Progenitor cell of endocrine pancreas (in vitro differentiated cells): ENCODE measurements around the gene UPK1A. TPM values are rescaled to one million over a fixed set of nuclear protein-coding genes. Genes with fewer than 3 reads are reported as not detected.
A peak's percentile ranks its signal among the peaks of the same experiment; 100 is the strongest.
"Not testable (repeated sequence)": the region's sequence is repeated elsewhere in the genome, so short reads cannot be mapped to it uniquely, and the experiment has no call there.

Experiments
- DNase-seq: peaks from one replicate; pipeline ENCODE4 v3.0.0; 2021; ENCODE audit warnings: low spot score; ENCODE audit not compliant: unreplicated experiment
- H3K27ac Mint-ChIP-seq: 2 replicates; pipeline ENCODE4 v1.8.0; 2021; ENCODE audit warnings: mild to moderate bottlenecking, moderate library complexity, mixed read lengths
- H3K27me3 Mint-ChIP-seq: 2 replicates; pipeline ENCODE4 v1.8.0; 2021; ENCODE audit warnings: mixed read lengths
- H3K36me3 Mint-ChIP-seq: 2 replicates; pipeline ENCODE4 v1.8.0; 2022; ENCODE audit warnings: mixed read lengths; ENCODE audit not compliant: insufficient read depth
- H3K4me1 Mint-ChIP-seq: 2 replicates; pipeline ENCODE4 v1.8.0; 2021; ENCODE audit warnings: low read depth, mixed read lengths
- H3K4me3 Mint-ChIP-seq: 2 replicates; pipeline ENCODE4 v1.8.0; 2021; ENCODE audit warnings: low read depth, mild to moderate bottlenecking, moderate library complexity, mixed read lengths
- H3K9me3 Mint-ChIP-seq: 2 replicates; pipeline ENCODE4 v1.8.0; 2021; ENCODE audit warnings: low read depth, mixed read lengths
- CTCF ChIP-seq: fragments of 200-600 bp; sonication (generic); IDR thresholded peaks from one replicate; pipeline ENCODE4 v1.5.0; 2021; ENCODE audit warnings: antibody characterized with exemption, mild to moderate bottlenecking; ENCODE audit not compliant: unreplicated experiment
- total RNA-seq: library from RNA; stranded (reverse); gene quantifications from 2 replicates; pipeline ENCODE4 v1.2.1, GENCODE V29; 2021

The UPK1A gene
- total RNA-seq, 1 donor from 2014 or later = not detected

DNA sequence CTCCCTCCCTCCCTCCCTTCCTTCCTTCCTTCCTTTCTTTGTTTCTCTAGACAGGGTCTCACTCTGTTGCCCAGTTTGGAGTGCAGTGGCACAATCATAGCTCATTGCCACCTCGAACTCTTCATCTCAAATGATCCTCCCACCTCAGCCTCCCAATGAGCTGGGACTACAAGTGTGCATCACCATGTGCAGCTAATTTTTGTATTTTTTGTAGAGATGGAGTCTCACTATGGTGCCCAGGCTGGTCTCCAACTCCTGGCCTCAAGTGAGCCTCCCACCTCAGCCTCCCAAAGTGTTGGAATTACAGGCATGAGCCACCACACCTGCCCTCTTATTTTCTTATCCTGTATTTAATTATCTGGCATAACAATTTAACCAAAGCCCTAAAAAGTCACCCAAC, 4.4 kb downstream of the UPK1A start:
- H3K36me3 Mint-ChIP-seq = no peaks in the 10 kb centered on the region
- no peak for DNase-seq
- H3K4me1 Mint-ChIP-seq = peaks cover 4% of the 10 kb centered on the region
- H3K4me3 Mint-ChIP-seq = no peak overlapping the region
- peaks cover 44% of the 10 kb centered on the region for H3K27me3 Mint-ChIP-seq
- no peak for TF ChIP-seq CTCF
- no peaks in the 10 kb centered on the region for H3K9me3 Mint-ChIP-seq
- no peak overlapping the region for H3K27ac Mint-ChIP-seq

- no peak for TF ChIP-seq CTCF
- H3K36me3 Mint-ChIP-seq = no peaks in the 10 kb centered on the region
- peaks cover 53% of the 10 kb centered on the region for H3K27me3 Mint-ChIP-seq
- H3K4me3 Mint-ChIP-seq = no peak overlapping the region
- H3K4me1 Mint-ChIP-seq = peaks cover 2% of the 10 kb centered on the region
- DNase-seq = no peak
- no peaks in the 10 kb centered on the region for H3K9me3 Mint-ChIP-seq
- H3K27ac Mint-ChIP-seq = no peak overlapping the region
Observed at GRCh38 chr19:35671818-35672217, 5.5 kb downstream of the UPK1A start.

- H3K36me3 Mint-ChIP-seq = no peaks in the 10 kb centered on the region
Observed at GRCh38 chr19:35673121-35673804, 6.9 kb downstream of the UPK1A start.

DNA sequence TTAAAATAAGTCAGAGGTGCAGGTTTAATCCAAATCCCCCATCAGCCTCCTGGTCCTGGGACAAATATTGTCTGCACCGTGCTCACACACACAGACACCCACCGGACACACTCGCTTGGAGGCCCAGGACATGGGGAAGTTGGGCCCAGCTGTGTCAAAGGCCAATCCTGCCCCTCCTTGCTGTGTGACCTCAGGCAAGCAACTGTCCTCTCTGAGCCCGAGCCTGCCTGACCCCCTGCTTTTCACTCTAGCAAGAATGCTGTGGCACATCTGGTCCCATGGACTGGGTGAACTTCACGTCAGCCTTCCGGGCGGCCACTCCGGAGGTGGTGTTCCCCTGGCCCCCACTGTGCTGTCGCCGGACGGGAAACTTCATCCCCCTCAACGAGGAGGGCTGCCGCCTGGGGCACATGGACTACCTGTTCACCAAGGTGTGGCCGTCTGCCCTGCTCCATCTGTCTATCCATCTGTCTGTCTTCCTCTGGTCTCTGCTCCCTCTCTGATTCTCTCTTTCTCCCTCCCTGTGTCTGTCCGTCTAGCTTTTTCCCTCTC, 9.3 kb downstream of the UPK1A start:
- H3K4me3 Mint-ChIP-seq = no peak overlapping the region
- no peak overlapping the region for H3K27ac Mint-ChIP-seq
- H3K27me3 Mint-ChIP-seq = peaks cover 46% of the 10 kb centered on the region
- peaks cover 2% of the 10 kb centered on the region for H3K4me1 Mint-ChIP-seq
- no peaks in the 10 kb centered on the region for H3K36me3 Mint-ChIP-seq
- DNase-seq = no peak
- no peaks in the 10 kb centered on the region for H3K9me3 Mint-ChIP-seq
- TF ChIP-seq CTCF = no peak

More at GRCh38 chr19:35673121-35673804, 6.9 kb downstream of the UPK1A start:
- Mint-ChIP-seq H3K27ac (no peak overlapping the region), H3K4me1 (peaks cover 2% of the 10 kb centered on the region), H3K9me3 (no peaks in the 10 kb centered on the region), H3K4me3 (peak overlapping the region; percentile 64), H3K27me3 (peaks cover 60% of the 10 kb centered on the region)
- no peak for DNase-seq
- TF ChIP-seq CTCF = no peak

- DNase-seq = no peak
- Mint-ChIP-seq H3K9me3 (no peaks in the 10 kb centered on the region), H3K27ac (no peak overlapping the region), H3K4me3 (no peak overlapping the region), H3K4me1 (no peaks in the 10 kb centered on the region), H3K36me3 (no peaks in the 10 kb centered on the region), H3K27me3 (no peaks in the 10 kb centered on the region)
- no peak for TF ChIP-seq CTCF
Observed at GRCh38 chr19:35689836-35690235, 23.5 kb downstream of the UPK1A start.

DNA sequence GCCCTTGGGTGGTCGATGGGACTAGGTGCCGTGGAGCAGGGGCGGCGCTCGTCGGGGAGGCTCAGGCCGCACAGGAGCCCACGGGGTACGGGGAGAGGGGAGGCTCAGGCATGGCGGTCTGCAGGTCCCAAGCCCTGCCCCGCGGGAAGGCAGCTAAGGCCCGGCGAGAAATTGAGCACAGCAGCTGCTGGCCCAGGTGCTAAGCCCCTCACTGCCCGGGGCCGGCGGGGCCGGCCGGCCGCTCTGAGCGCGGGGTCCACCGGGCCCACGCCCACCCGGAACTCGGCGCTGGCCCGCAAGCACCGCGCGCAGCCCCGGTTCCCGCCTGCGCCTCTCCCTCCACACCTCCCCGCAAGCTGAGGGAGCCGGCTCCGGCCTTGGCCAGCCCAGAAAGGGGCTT, 24.8 kb downstream of the UPK1A start:
- H3K27ac Mint-ChIP-seq, H3K4me3 Mint-ChIP-seq, H3K9me3 Mint-ChIP-seq, H3K27me3 Mint-ChIP-seq, DNase-seq, H3K4me1 Mint-ChIP-seq, H3K36me3 Mint-ChIP-seq: not testable (repeated sequence)
